Esophagus squamous epithelium (tissue), 4 donors: ENCODE measurements around the gene PDXDC1.

Source experiments
- POLR2A ChIP-seq, 4 donors: fragments of 450-650 bp; IDR thresholded peaks; one replicate each; pipeline ENCODE4 v1.6.1; 2017; ENCODE audit warnings: antibody characterized with exemption in 4 of 4, mild to moderate bottlenecking in 4 of 4, moderate library complexity in 3 of 4
- TF ChIP-seq, protein P1 (sequence below), 6 experiments: fragments of 450-650 bp in 4 of 6; fragments of 200-600 bp in 2 of 6; sonication (generic) in 2 of 6; IDR thresholded peaks; one replicate each; pipeline ENCODE4 v1.5.1; 2016 to 2019; ENCODE audit warnings: antibody characterized with exemption in 6 of 6, mild to moderate bottlenecking in 4 of 6, moderate library complexity in 4 of 6

DNA sequence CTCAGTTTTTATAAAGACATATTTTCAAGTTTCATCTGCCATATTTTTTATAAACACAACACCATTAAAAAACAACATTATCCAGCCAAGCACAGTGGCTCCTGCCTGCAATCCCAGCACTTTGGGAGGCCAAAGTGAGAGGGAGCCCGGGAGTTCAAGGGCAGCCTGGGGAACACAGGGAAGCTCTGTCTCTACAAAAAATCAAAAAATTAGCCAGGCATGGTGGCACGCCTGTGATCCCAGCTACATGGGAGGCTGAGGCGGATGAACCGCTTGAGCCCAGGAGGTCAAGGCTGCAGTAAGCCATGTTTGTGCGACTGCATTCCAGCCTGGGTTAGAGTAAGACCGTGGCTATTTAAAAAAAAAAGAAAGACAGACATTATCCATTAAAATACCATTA, 98.3 kb downstream of the PDXDC1 start:
- TF ChIP-seq, protein P1, sequence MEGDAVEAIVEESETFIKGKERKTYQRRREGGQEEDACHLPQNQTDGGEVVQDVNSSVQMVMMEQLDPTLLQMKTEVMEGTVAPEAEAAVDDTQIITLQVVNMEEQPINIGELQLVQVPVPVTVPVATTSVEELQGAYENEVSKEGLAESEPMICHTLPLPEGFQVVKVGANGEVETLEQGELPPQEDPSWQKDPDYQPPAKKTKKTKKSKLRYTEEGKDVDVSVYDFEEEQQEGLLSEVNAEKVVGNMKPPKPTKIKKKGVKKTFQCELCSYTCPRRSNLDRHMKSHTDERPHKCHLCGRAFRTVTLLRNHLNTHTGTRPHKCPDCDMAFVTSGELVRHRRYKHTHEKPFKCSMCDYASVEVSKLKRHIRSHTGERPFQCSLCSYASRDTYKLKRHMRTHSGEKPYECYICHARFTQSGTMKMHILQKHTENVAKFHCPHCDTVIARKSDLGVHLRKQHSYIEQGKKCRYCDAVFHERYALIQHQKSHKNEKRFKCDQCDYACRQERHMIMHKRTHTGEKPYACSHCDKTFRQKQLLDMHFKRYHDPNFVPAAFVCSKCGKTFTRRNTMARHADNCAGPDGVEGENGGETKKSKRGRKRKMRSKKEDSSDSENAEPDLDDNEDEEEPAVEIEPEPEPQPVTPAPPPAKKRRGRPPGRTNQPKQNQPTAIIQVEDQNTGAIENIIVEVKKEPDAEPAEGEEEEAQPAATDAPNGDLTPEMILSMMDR (IDR thresholded peaks at IDR 0.05), result no peak
- TF ChIP-seq POLR2A (IDR thresholded peaks at IDR 0.05), result no peak
